Erythroblast (primary cell): ENCODE data around the gene COMMD10.

Source experiments
- GATA1 ChIP-seq: IDR thresholded peaks from 2 replicates; pipeline ENCODE4 v1.6.1; 2011; ENCODE audit warnings: low read depth, mild to moderate bottlenecking, control low read depth, low read length, moderate library complexity
- POLR2A ChIP-seq: IDR thresholded peaks from 2 replicates; pipeline ENCODE4 v1.6.1; 2011; ENCODE audit warnings: mild to moderate bottlenecking, low read length

DNA sequence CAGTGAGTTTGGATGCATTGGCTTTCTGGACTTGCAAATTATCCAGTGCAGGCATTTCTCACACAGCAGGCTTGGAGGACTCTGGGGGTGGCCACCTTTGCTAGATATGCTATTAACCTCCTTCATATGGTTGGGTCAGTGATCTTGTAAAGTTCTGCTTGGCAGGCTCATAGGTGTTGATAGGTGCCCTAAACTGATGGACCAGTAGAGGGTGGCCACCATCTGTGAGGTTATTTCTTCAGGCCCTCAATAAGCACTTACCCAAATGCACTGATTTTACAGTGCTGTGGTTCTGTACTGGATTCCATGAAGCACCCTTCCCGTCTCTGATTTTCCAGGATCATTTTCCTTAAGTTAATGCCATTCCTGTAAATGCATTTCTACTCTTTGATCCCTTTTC lies 216.3 kb downstream of the COMMD10 start:
- TF ChIP-seq POLR2A (no peak), GATA1 (no peak)
